Keratinocyte (primary cell): ENCODE results near the gene SAMD4B. TPM values are rescaled to one million over a fixed set of nuclear protein-coding genes. Genes with fewer than 3 reads are reported as not detected.

ENCODE experiments used
- DNase-seq: peaks from one replicate; pipeline ENCODE4 v3.0.0-alpha.2; 2011; ENCODE audit warnings: low read depth, missing footprints, low spot score
- FAIRE-seq: peaks from 2 replicates; lab custom pipeline; 2011; peaks lifted over from hg19 to GRCh38; lab: Jason Lieb, UNC
- H2AFZ ChIP-seq: 2 replicates; pipeline ENCODE4 v1.6.0; 2012; ENCODE audit warnings: low read length, control low read depth, inconsistent platforms; ENCODE audit not compliant: control insufficient read depth
- H3K27ac ChIP-seq: 2 replicates; pipeline ENCODE4 v1.5.1; 2011; ENCODE audit warnings: low read length; ENCODE audit not compliant: control insufficient read depth, insufficient read depth
- H3K27me3 ChIP-seq: 3 replicates; pipeline ENCODE4 v1.6.0; 2011; ENCODE audit warnings: low read length; ENCODE audit not compliant: control insufficient read depth, insufficient read depth; ENCODE audit errors: extremely low read depth
- H3K36me3 ChIP-seq, 2 experiments: 2 replicates in 1 of 2; 3 replicates in 1 of 2; pipeline ENCODE4 v1.5.1; 2011; ENCODE audit warnings: low read length in 2 of 2, mild to moderate bottlenecking in 1 of 2; ENCODE audit not compliant: control insufficient read depth in 2 of 2, insufficient read depth in 2 of 2; ENCODE audit errors: extremely low read depth in 1 of 2
- H3K4me1 ChIP-seq: 3 replicates; pipeline ENCODE4 v1.5.1; 2011; ENCODE audit warnings: low read length; ENCODE audit not compliant: control insufficient read depth, insufficient read depth; ENCODE audit errors: extremely low read depth
- H3K4me2 ChIP-seq: 3 replicates; pipeline ENCODE4 v1.6.0; 2011; ENCODE audit warnings: low read depth, low read length; ENCODE audit not compliant: control insufficient read depth, insufficient read depth; ENCODE audit errors: extremely low read depth
- H3K4me3 ChIP-seq, 3 experiments: fragments of 200-600 bp in 1 of 3; sonication (generic) in 1 of 3; 2 replicates in 2 of 3; 3 replicates in 1 of 3; pipeline ENCODE4 v1.5.1; 2011 to 2016; ENCODE audit warnings: low read length in 3 of 3, mild to moderate bottlenecking in 3 of 3, control low read depth in 2 of 3, inconsistent platforms in 1 of 3, low read depth in 1 of 3, mixed read lengths in 1 of 3, mixed run types in 1 of 3, moderate library complexity in 1 of 3; ENCODE audit not compliant: control insufficient read depth in 2 of 3, insufficient read depth in 2 of 3; ENCODE audit errors: extremely low read depth in 1 of 3
- H3K79me2 ChIP-seq: 2 replicates; pipeline ENCODE4 v1.6.0; 2012; ENCODE audit warnings: low read length; ENCODE audit not compliant: control insufficient read depth, insufficient read depth
- H3K9ac ChIP-seq: 3 replicates; pipeline ENCODE4 v1.6.0; 2011; ENCODE audit warnings: low read length; ENCODE audit not compliant: control insufficient read depth, insufficient read depth; ENCODE audit errors: extremely low read depth
- H3K9me1 ChIP-seq: 3 replicates; pipeline ENCODE4 v1.6.0; 2011; ENCODE audit warnings: low read length; ENCODE audit not compliant: control insufficient read depth, insufficient read depth; ENCODE audit errors: extremely low read depth
- H3K9me3 ChIP-seq: 2 replicates; pipeline ENCODE4 v1.5.1; 2012; ENCODE audit warnings: low read depth, low read length; ENCODE audit not compliant: control insufficient read depth
- H4K20me1 ChIP-seq: 3 replicates; pipeline ENCODE4 v1.6.0; 2011; ENCODE audit warnings: low read length; ENCODE audit not compliant: control insufficient read depth, insufficient read depth; ENCODE audit errors: extremely low read depth
- EZH2 ChIP-seq: IDR thresholded peaks from one replicate; pipeline ENCODE4 v1.6.1; 2012; ENCODE audit warnings: inconsistent platforms, mild to moderate bottlenecking, low read length, moderate library complexity
- dilution Hi-C: fragments of 300-500 bp; cut with MboI; formaldehyde crosslinking; loops from one replicate; pipeline ENCODE4 v1.7.0; 2020; ENCODE audit warnings: low sequenced_read_pairs; ENCODE audit not compliant: extremely low pct_ligation_motif_present
- polyA plus RNA-seq, 5 experiments: library from polyadenylated mRNA; depleted of rRNA in 3 of 5; stranded (reverse) in 3 of 5; stranded (forward) in 1 of 5; unstranded in 1 of 5; fragments of >200 nt; gene quantifications; 1 replicate in 1 of 5; 2 replicates in 3 of 5; 3 replicates in 1 of 5; pipeline versions ENCODE4 v1.2.1 to v1.2.3, GENCODE V29; 2011 to 2012; ENCODE audit warnings: missing spikeins in 2 of 5, low read depth in 1 of 5, low replicate concordance in 1 of 5
- TF ChIP-seq, protein P1 (sequence below), 3 experiments: IDR thresholded peaks in 1 of 3; conservative IDR thresholded peaks in 1 of 3; optimal IDR thresholded peaks in 1 of 3; 2 replicates in 2 of 3; 3 replicates in 1 of 3; pipeline versions ENCODE3 to v1.5.1; 2011; ENCODE audit warnings: low read length in 3 of 3, mild to moderate bottlenecking in 3 of 3, moderate library complexity in 2 of 3, control low read depth in 1 of 3, inconsistent platforms in 1 of 3; ENCODE audit not compliant: insufficient read depth in 2 of 3; ENCODE audit errors: extremely low read depth in 1 of 3

Gene SAMD4B
- polyA plus RNA-seq, 1 donor (not counting 4 experiments of a cell fraction or from before 2014, with no cell fraction given), result 20.9 TPM

GRCh38 chr19:39297931-39298634 lies 44.1 kb upstream of the SAMD4B start:
- Histone ChIP-seq H4K20me1 (no peaks in the 10 kb centered on the region), H3K9me1 (no peaks in the 10 kb centered on the region), H2AFZ (no peak overlapping the region), H3K27me3 (peaks cover 8% of the 10 kb centered on the region), H3K79me2 (no peaks in the 10 kb centered on the region), H3K4me3 (no peak overlapping the region), H3K9ac (no peak overlapping the region), H3K36me3 (no peaks in the 10 kb centered on the region), H3K27ac (no peak overlapping the region), H3K4me1 (no peaks in the 10 kb centered on the region), H3K4me2 (no peak overlapping the region), H3K9me3 (no peaks in the 10 kb centered on the region)
- no peak for TF ChIP-seq EZH2
- TF ChIP-seq, protein P1, sequence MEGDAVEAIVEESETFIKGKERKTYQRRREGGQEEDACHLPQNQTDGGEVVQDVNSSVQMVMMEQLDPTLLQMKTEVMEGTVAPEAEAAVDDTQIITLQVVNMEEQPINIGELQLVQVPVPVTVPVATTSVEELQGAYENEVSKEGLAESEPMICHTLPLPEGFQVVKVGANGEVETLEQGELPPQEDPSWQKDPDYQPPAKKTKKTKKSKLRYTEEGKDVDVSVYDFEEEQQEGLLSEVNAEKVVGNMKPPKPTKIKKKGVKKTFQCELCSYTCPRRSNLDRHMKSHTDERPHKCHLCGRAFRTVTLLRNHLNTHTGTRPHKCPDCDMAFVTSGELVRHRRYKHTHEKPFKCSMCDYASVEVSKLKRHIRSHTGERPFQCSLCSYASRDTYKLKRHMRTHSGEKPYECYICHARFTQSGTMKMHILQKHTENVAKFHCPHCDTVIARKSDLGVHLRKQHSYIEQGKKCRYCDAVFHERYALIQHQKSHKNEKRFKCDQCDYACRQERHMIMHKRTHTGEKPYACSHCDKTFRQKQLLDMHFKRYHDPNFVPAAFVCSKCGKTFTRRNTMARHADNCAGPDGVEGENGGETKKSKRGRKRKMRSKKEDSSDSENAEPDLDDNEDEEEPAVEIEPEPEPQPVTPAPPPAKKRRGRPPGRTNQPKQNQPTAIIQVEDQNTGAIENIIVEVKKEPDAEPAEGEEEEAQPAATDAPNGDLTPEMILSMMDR (optimal IDR thresholded peaks at IDR 0.05 in 1 of 3, IDR thresholded peaks at IDR 0.05 in 1 of 3, conservative IDR thresholded peaks at IDR 0.05 in 1 of 3; ENCODE audit: extremely low read depth in 1 of 3, insufficient read depth in 2 of 3, low read length in 3 of 3), result no peak
- FAIRE-seq (no peak), DNase-seq (no peak)
- dilution Hi-C loops, result no loop called here

DNA sequence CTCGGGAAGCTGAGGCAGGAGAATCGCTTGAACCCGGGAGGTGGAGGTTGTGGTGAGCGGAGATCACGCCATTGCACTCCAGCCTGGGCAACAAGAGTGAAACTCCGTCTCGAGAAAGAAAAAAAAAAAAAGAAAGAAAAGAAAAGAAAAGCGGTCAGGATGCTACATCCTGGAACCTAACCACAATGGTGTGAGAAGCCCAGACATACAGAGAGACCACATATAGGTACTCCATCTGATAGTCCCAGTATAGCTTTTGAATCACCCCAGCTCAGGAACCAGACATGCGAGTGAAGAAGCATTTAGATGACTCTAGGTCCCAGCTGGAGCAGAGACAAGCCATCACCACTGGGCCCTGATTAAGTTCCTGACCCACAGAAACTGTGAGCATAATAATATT lies 42.8 kb upstream of the SAMD4B start:
- no peak overlapping the region for H3K27ac ChIP-seq
- H3K27me3 ChIP-seq, result peaks cover 14% of the 10 kb centered on the region
- dilution Hi-C loops, result no loop called here
- H3K4me3 ChIP-seq, result no peak overlapping the region
- no peak overlapping the region for H2AFZ ChIP-seq
- H3K4me1 ChIP-seq, result no peaks in the 10 kb centered on the region
- H3K9ac ChIP-seq, result no peak overlapping the region
- H3K4me2 ChIP-seq, result no peak overlapping the region
- no peaks in the 10 kb centered on the region for H4K20me1 ChIP-seq
- no peak for FAIRE-seq
- TF ChIP-seq, protein P1 (optimal IDR thresholded peaks at IDR 0.05 in 1 of 3, IDR thresholded peaks at IDR 0.05 in 1 of 3, conservative IDR thresholded peaks at IDR 0.05 in 1 of 3; ENCODE audit: extremely low read depth in 1 of 3, insufficient read depth in 2 of 3, low read length in 3 of 3), result no peak
- no peak for TF ChIP-seq EZH2
- no peaks in the 10 kb centered on the region for H3K79me2 ChIP-seq
- H3K9me1 ChIP-seq, result no peaks in the 10 kb centered on the region
- no peaks in the 10 kb centered on the region for H3K9me3 ChIP-seq
- no peak for DNase-seq
- no peaks in the 10 kb centered on the region for H3K36me3 ChIP-seq
